Mesodermal cell (in vitro differentiated cells): ENCODE results near the gene CORO2A.
"Not testable (repeated sequence)": the region's sequence is repeated elsewhere in the genome, so short reads cannot be mapped to it uniquely, and the experiment has no call there.

Experiments used
- H3K27ac ChIP-seq: 2 replicates; pipeline ENCODE4 v1.7.0; 2013; ENCODE audit warnings: mild to moderate bottlenecking, low read depth, low read length, moderate library complexity; ENCODE audit not compliant: severe bottlenecking
- H3K36me3 ChIP-seq: 2 replicates; pipeline ENCODE4 v1.7.1; 2013; ENCODE audit warnings: mild to moderate bottlenecking, low read length, moderate library complexity; ENCODE audit not compliant: control insufficient read depth, insufficient read depth
- H3K4me1 ChIP-seq: one replicate; pipeline ENCODE4 v1.7.1; 2013; ENCODE audit warnings: mild to moderate bottlenecking, low read length; ENCODE audit not compliant: insufficient read depth, control insufficient read depth, poor library complexity, severe bottlenecking
- H3K4me3 ChIP-seq: 2 replicates; pipeline ENCODE4 v1.7.0; 2013; ENCODE audit warnings: low read length, control low read depth, mild to moderate bottlenecking; ENCODE audit not compliant: insufficient read depth, poor library complexity, severe bottlenecking; ENCODE audit errors: extremely low read depth
- H3K9me3 ChIP-seq: 2 replicates; pipeline ENCODE4 v1.7.1; 2013; ENCODE audit warnings: mild to moderate bottlenecking, low read length, moderate library complexity; ENCODE audit not compliant: control insufficient read depth
- WGBS, 2 experiments: methylation state at CpG; one replicate each; pipeline ENCODE4 v1.1.5; 2013; ENCODE audit warnings: missing lambda C conversion rate in 2 of 2; ENCODE audit not compliant: insufficient coverage in 2 of 2; 5-methylcytosine and 5-hydroxymethylcytosine counted together

Gene CORO2A

DNA sequence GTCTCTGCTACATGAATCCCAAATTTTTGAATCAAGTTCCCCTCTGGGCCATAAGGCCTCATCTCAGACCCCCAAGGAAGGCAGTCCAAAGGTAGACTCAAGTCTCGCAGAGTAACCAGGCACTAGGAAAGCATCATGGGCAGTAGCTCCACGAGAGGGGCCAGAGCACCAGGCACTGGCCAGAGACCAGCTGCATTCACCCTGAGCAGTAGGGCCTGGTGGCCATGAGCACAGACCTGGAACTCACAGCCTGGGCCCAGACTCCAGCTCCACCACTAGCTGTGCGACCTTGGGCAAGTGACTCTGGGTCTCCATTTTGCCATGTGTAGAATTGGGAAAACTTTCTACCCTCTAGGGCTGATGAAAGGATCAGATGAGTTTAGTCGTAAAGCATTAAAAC, 107.4 kb downstream of the CORO2A start:
- 86 to 100% methylated on average over 2 to 3 of the region's 4 CpGs for WGBS, 2 experiments
- H3K27ac ChIP-seq: no peak overlapping the region
- no peak overlapping the region for H3K4me3 ChIP-seq
- H3K9me3 ChIP-seq: no peaks in the 10 kb centered on the region
- H3K4me1 ChIP-seq: peaks cover 5% of the 10 kb centered on the region
- peaks cover 43% of the 10 kb centered on the region for H3K36me3 ChIP-seq

- Histone ChIP-seq H3K36me3 (peaks cover 48% of the 10 kb centered on the region), H3K4me3 (no peak overlapping the region), H3K4me1 (peaks cover 5% of the 10 kb centered on the region), H3K27ac (no peak overlapping the region), H3K9me3 (no peaks in the 10 kb centered on the region)
- WGBS, 2 experiments: 94 to 100% methylated on average over 3 of the region's 3 CpGs
These were observed 108.0 kb downstream of the CORO2A start for GRCh38 chr9:98084396-98084795.

DNA sequence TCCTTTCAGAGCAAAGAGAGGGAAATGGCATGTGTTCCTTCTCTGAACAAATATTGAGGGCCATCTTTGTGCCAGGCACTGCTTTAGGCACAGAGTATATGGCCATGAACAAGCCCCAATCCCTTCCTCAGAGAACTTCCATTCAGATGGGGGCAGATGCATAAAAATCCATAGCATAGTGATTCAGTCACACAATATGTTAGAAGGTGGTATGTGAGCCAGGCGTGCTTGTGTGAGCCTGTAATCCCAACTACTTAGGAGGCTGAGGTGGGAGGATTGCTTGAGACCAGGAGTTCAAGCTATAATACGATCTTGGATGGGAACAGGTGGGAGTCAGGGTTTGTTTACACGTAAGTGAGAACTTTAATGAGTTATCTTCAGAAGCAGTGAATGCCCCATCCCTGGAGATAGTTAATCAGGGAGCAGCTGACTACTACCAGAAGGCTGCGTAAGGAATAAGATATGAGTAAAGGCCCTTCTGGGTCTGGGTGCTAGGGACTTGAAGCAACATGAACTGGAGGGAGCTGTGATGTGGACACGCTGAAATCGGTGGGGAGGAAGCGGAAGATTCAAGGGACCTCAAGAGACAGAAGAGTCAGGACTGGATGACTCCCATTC, 108.8 kb downstream of the CORO2A start:
- no peaks in the 10 kb centered on the region for H3K9me3 ChIP-seq
- no peak overlapping the region for H3K27ac ChIP-seq
- WGBS, 2 experiments: 95 to 99% methylated on average over 4 of the region's 7 CpGs
- H3K4me1 ChIP-seq: peaks cover 5% of the 10 kb centered on the region
- no peak overlapping the region for H3K4me3 ChIP-seq
- H3K36me3 ChIP-seq: peaks cover 54% of the 10 kb centered on the region

GRCh38 chr9:98083061-98083501, 109.4 kb downstream of the CORO2A start:
- 92% methylated on average over 2 of the region's 2 CpGs for WGBS, 2 experiments
- H3K4me3 ChIP-seq: no peak overlapping the region
- H3K36me3 ChIP-seq: peaks cover 57% of the 10 kb centered on the region
- peaks cover 5% of the 10 kb centered on the region for H3K4me1 ChIP-seq
- no peak overlapping the region for H3K27ac ChIP-seq
- H3K9me3 ChIP-seq: no peaks in the 10 kb centered on the region

- Histone ChIP-seq H3K4me3 (no peak overlapping the region), H3K36me3 (peaks cover 71% of the 10 kb centered on the region)
- WGBS, 2 experiments: 93 to 100% methylated on average over 3 to 4 of the region's 6 CpGs
These were observed 110.8 kb downstream of the CORO2A start for GRCh38 chr9:98081477-98082219.

DNA sequence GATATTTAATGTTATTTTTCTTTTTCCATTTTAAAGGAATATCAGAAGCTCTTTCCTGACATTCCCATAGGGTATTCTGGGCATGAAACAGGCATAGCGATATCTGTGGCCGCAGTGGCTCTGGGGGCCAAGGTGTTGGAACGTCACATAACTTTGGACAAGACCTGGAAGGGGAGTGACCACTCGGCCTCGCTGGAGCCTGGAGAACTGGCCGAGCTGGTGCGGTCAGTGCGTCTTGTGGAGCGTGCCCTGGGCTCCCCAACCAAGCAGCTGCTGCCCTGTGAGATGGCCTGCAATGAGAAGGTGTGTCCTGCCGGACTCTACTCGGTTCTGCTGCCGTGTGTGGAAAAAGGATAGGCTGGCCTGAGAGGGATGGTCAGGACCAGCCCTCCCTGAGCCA, 111.7 kb downstream of the CORO2A start:
- 93 to 98% methylated on average over 11 to 12 of the region's 12 CpGs for WGBS, 2 experiments
- H3K36me3 ChIP-seq: peaks cover 72% of the 10 kb centered on the region
- peaks cover 8% of the 10 kb centered on the region for H3K4me1 ChIP-seq
- peak overlapping the region; percentile 29 for H3K27ac ChIP-seq
- no peak overlapping the region for H3K4me3 ChIP-seq
- H3K9me3 ChIP-seq: no peaks in the 10 kb centered on the region

More at GRCh38 chr9:98081477-98082219, 110.8 kb downstream of the CORO2A start:
- Histone ChIP-seq H3K27ac (peak overlapping the region; percentile 29), H3K9me3 (no peaks in the 10 kb centered on the region), H3K4me1 (peaks cover 5% of the 10 kb centered on the region)

GRCh38 chr9:98080326-98080725, 112.1 kb downstream of the CORO2A start:
- Histone ChIP-seq H3K4me3 (no peak overlapping the region), H3K27ac (no peak overlapping the region), H3K4me1 (peaks cover 8% of the 10 kb centered on the region), H3K9me3 (no peaks in the 10 kb centered on the region), H3K36me3 (peaks cover 72% of the 10 kb centered on the region)
- no CpG with 5 or more reads among the region's 1 CpG for WGBS, 2 experiments

- Histone ChIP-seq H3K4me1 (peaks cover 14% of the 10 kb centered on the region), H3K27ac (no peak overlapping the region), H3K36me3 (peaks cover 62% of the 10 kb centered on the region), H3K9me3 (no peaks in the 10 kb centered on the region), H3K4me3 (no peak overlapping the region)
- 96 to 97% methylated on average over 3 of the region's 5 CpGs for WGBS, 2 experiments
These were observed 113.5 kb downstream of the CORO2A start for GRCh38 chr9:98078895-98079294.

DNA sequence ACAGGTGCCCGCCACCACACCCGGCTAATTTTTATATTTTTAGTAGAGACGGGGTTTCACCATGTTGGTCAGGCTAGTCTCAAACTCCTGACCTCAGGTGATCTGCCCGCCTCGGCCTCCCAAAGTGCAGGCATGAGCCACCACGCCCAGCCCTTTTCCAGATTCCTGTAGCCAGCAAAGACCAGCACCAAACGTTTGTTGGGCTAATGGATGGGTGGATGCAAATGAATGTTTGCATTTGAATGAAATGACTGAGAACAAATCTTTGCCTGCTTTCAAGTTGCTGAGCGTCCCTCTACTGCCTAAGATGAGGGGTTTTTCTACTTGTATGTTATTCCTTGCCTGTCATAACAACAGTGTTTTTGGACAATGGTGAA, 115.9 kb downstream of the CORO2A start:
- H3K9me3 ChIP-seq, H3K27ac ChIP-seq, H3K4me3 ChIP-seq: not testable (repeated sequence)
- Histone ChIP-seq H3K36me3 (peaks cover 42% of the 10 kb centered on the region), H3K4me1 (peaks cover 14% of the 10 kb centered on the region)
- WGBS, 2 experiments: 64 to 74% methylated on average over 4 to 6 of the region's 8 CpGs

GRCh38 chr9:98075332-98075805, 117.1 kb downstream of the CORO2A start:
- Histone ChIP-seq H3K9me3 (no peaks in the 10 kb centered on the region), H3K36me3 (peaks cover 30% of the 10 kb centered on the region), H3K4me1 (peaks cover 9% of the 10 kb centered on the region), H3K4me3 (no peak overlapping the region), H3K27ac (no peak overlapping the region)
- WGBS, 2 experiments: 90 to 94% methylated on average over 5 of the region's 6 CpGs
